ENCODE results near the gene ANKRD45. TPM values are rescaled to one million over a fixed set of nuclear protein-coding genes. Genes with fewer than 3 reads are reported as not detected.
"Not testable (repeated sequence)": the region's sequence is repeated elsewhere in the genome, so short reads cannot be mapped to it uniquely, and the experiment has no call there.

Gene ANKRD45
- total RNA-seq, 8 experiments from 2014 or later: 0.31 to 10.8 (median 2.5) TPM; not detected in 1

GRCh38 chr1:173682184-173682583 is 12.5 kb upstream of the ANKRD45 start:
- Histone ChIP-seq H3K4me1 (replicated peaks in 1 of 2) (peaks cover 3 to 11% of the 10 kb centered on the region in 2 donors), H3K27ac (no peak overlapping the region), H3K4me3 (no peak overlapping the region)
- ATAC-seq (replicated peaks in 6 of 8): no peak
- in situ Hi-C loops (cut with MboI; ENCODE audit: low pct_unique_long_range_greater_than_20kb in 2 of 9, low sequenced_read_pairs in 9 of 9, unreplicated experiment in 9 of 9): no loop called here

GRCh38 chr1:173680152-173680551 is 10.5 kb upstream of the ANKRD45 start:
- 26 to 100% (median 75%) methylated on average over 1 to 5 of the region's 5 CpGs; no CpG with 5 or more reads in 1 of the 10 experiments for WGBS, 10 experiments

GRCh38 chr1:173674496-173674895 is 4.8 kb upstream of the ANKRD45 start:
- H3K4me3 ChIP-seq; in situ Hi-C loops (cut with MboI; ENCODE audit: low pct_unique_long_range_greater_than_20kb in 2 of 9, low sequenced_read_pairs in 9 of 9, unreplicated experiment in 9 of 9); H3K27ac ChIP-seq; ATAC-seq (replicated peaks in 6 of 8); H3K4me1 ChIP-seq (replicated peaks in 1 of 2): not testable (repeated sequence)
- 0 to 80% (median 64%) methylated on average over 1 to 2 of the region's 2 CpGs; no CpG with 5 or more reads in 4 of the 10 experiments for WGBS, 10 experiments

More at GRCh38 chr1:173680152-173680551, 10.5 kb upstream of the ANKRD45 start:
- peaks cover 3 to 11% of the 10 kb centered on the region in 2 donors for H3K4me1 ChIP-seq (replicated peaks in 1 of 2)
- H3K4me3 ChIP-seq; ATAC-seq (replicated peaks in 6 of 8); in situ Hi-C loops (cut with MboI; ENCODE audit: low pct_unique_long_range_greater_than_20kb in 2 of 9, low sequenced_read_pairs in 9 of 9, unreplicated experiment in 9 of 9); H3K27ac ChIP-seq: not testable (repeated sequence)

- WGBS, 10 experiments: 0 to 100% (median 95%) methylated on average over 1 to 3 of the region's 3 CpGs
Measured at GRCh38 chr1:173666646-173667045, 3.0 kb downstream of the ANKRD45 start.

GRCh38 chr1:173663159-173663558 is 6.5 kb downstream of the ANKRD45 start:
- no peak overlapping the region for H3K4me3 ChIP-seq
- 55 to 100% (median 89%) methylated on average over 2 to 3 of the region's 3 CpGs; no CpG with 5 or more reads in 2 of the 10 experiments for WGBS, 10 experiments
- H3K4me1 ChIP-seq (replicated peaks in 1 of 2): no peaks in the 10 kb centered on the region
- no peak overlapping the region for H3K27ac ChIP-seq
- in situ Hi-C loops (cut with MboI; ENCODE audit: low pct_unique_long_range_greater_than_20kb in 2 of 9, low sequenced_read_pairs in 9 of 9, unreplicated experiment in 9 of 9): no loop called here
- ATAC-seq (replicated peaks in 6 of 8): no peak

More at GRCh38 chr1:173666646-173667045, 3.0 kb downstream of the ANKRD45 start:
- in situ Hi-C loops (cut with MboI; ENCODE audit: low pct_unique_long_range_greater_than_20kb in 2 of 9, low sequenced_read_pairs in 9 of 9, unreplicated experiment in 9 of 9): no loop called here
- peaks cover 6 to 7% of the 10 kb centered on the region in 2 donors for H3K4me1 ChIP-seq (replicated peaks in 1 of 2)
- ATAC-seq (replicated peaks in 6 of 8): no peak
- no peak overlapping the region for H3K27ac ChIP-seq
- H3K4me3 ChIP-seq: no peak overlapping the region

- whole genome bisulfite sequencing, 10 experiments: 0 to 55% (median 23%) methylated on average over 1 of the region's 1 CpG; no CpG with 5 or more reads in 2 of the 10 experiments
- H3K27ac ChIP-seq: no peak overlapping the region
- H3K4me3 ChIP-seq: no peak overlapping the region
- ATAC-seq (replicated peaks in 6 of 8): no peak
- in situ Hi-C loops (cut with MboI; ENCODE audit: low pct_unique_long_range_greater_than_20kb in 2 of 9, low sequenced_read_pairs in 9 of 9, unreplicated experiment in 9 of 9): no loop called here
- no peaks in the 10 kb centered on the region for H3K4me1 ChIP-seq (replicated peaks in 1 of 2)
Measured at GRCh38 chr1:173661763-173662162, 7.9 kb downstream of the ANKRD45 start.

- WGBS, 10 experiments: 0 to 100% (median 91%) methylated on average over 1 of the region's 1 CpG
- no peak overlapping the region for H3K27ac ChIP-seq
- H3K4me3 ChIP-seq: no peak overlapping the region
- no peaks in the 10 kb centered on the region for H3K4me1 ChIP-seq (replicated peaks in 1 of 2)
- ATAC-seq (replicated peaks in 6 of 8): no peak
- in situ Hi-C loops (cut with MboI; ENCODE audit: low pct_unique_long_range_greater_than_20kb in 2 of 9, low sequenced_read_pairs in 9 of 9, unreplicated experiment in 9 of 9): no loop called here
Measured at GRCh38 chr1:173661271-173661670, 8.4 kb downstream of the ANKRD45 start.

GRCh38 chr1:173660306-173660705 is 9.3 kb downstream of the ANKRD45 start:
- H3K4me1 ChIP-seq (replicated peaks in 1 of 2): no peaks in the 10 kb centered on the region
- in situ Hi-C loops (cut with MboI; ENCODE audit: low pct_unique_long_range_greater_than_20kb in 2 of 9, low sequenced_read_pairs in 9 of 9, unreplicated experiment in 9 of 9): no loop called here
- no peak overlapping the region for H3K27ac ChIP-seq
- no peak for ATAC-seq (replicated peaks in 6 of 8)
- no peak overlapping the region for H3K4me3 ChIP-seq
- WGBS, 10 experiments: 42 to 100% (median 96%) methylated on average over 1 to 2 of the region's 2 CpGs; no CpG with 5 or more reads in 2 of the 10 experiments

GRCh38 chr1:173648880-173649605 is 20.6 kb downstream of the ANKRD45 start:
- Histone ChIP-seq H3K4me1 (replicated peaks in 1 of 2) (no peaks in the 10 kb centered on the region), H3K4me3 (no peak overlapping the region), H3K27ac (no peak overlapping the region)
- in situ Hi-C loops (cut with MboI; ENCODE audit: low pct_unique_long_range_greater_than_20kb in 2 of 9, low sequenced_read_pairs in 9 of 9, unreplicated experiment in 9 of 9): no loop called here
- ATAC-seq (replicated peaks in 6 of 8): no peak

- H3K4me1 ChIP-seq (replicated peaks in 1 of 2): no peaks in the 10 kb centered on the region
- H3K4me3 ChIP-seq: no peak overlapping the region
- WGBS, 10 experiments: 17 to 90% (median 60%) methylated on average over 1 to 3 of the region's 3 CpGs
- H3K27ac ChIP-seq: no peak overlapping the region
- no peak for ATAC-seq (replicated peaks in 6 of 8)
- in situ Hi-C loops (cut with MboI; ENCODE audit: low pct_unique_long_range_greater_than_20kb in 2 of 9, low sequenced_read_pairs in 9 of 9, unreplicated experiment in 9 of 9): no loop called here
Measured at GRCh38 chr1:173646656-173647055, 23.0 kb downstream of the ANKRD45 start.

GRCh38 chr1:173642450-173643139 is 27.1 kb downstream of the ANKRD45 start:
- WGBS, 10 experiments: 53 to 90% (median 63%) methylated on average over 1 to 4 of the region's 4 CpGs; no CpG with 5 or more reads in 4 of the 10 experiments
- H3K27ac ChIP-seq; H3K4me1 ChIP-seq (replicated peaks in 1 of 2); in situ Hi-C loops (cut with MboI; ENCODE audit: low pct_unique_long_range_greater_than_20kb in 2 of 9, low sequenced_read_pairs in 9 of 9, unreplicated experiment in 9 of 9); ATAC-seq (replicated peaks in 6 of 8); H3K4me3 ChIP-seq: not testable (repeated sequence)

- no peak overlapping the region for H3K27ac ChIP-seq
Measured at GRCh38 chr1:173639102-173639501, 30.5 kb downstream of the ANKRD45 start.

GRCh38 chr1:173638043-173639021 is 31.3 kb downstream of the ANKRD45 start:
- 46 to 100% (median 76%) methylated on average over 1 to 11 of the region's 12 CpGs for WGBS, 10 experiments
- H3K27ac ChIP-seq: peak overlapping the region in 1 of 2 donors; percentile 51
- ATAC-seq (replicated peaks in 6 of 8): no peak
- in situ Hi-C loops (cut with MboI; ENCODE audit: low pct_unique_long_range_greater_than_20kb in 2 of 9, low sequenced_read_pairs in 9 of 9, unreplicated experiment in 9 of 9): no loop called here
- H3K4me1 ChIP-seq (replicated peaks in 1 of 2): no peaks in the 10 kb centered on the region
- H3K4me3 ChIP-seq: peak overlapping the region in 4 of 5 donors; percentile 3 to 23 (median 6)

More at GRCh38 chr1:173639102-173639501, 30.5 kb downstream of the ANKRD45 start:
- H3K4me3 ChIP-seq: no peak overlapping the region
- 0 to 100% (median 41%) methylated on average over 1 to 2 of the region's 2 CpGs for WGBS, 10 experiments
- no peaks in the 10 kb centered on the region for H3K4me1 ChIP-seq (replicated peaks in 1 of 2)
- in situ Hi-C loops (cut with MboI; ENCODE audit: low pct_unique_long_range_greater_than_20kb in 2 of 9, low sequenced_read_pairs in 9 of 9, unreplicated experiment in 9 of 9): no loop called here
- ATAC-seq (replicated peaks in 6 of 8): no peak
